ENCODE measurements around the gene CLMN. TPM values are rescaled to one million over a fixed set of nuclear protein-coding genes. Genes with fewer than 3 reads are reported as not detected.

Gene CLMN
- total and polyA plus RNA-seq, 2 of the 13 experiments (the other 11 are each of a cell fraction or from before 2014, with no cell fraction given) = 15.1 to 16.7 TPM

DNA sequence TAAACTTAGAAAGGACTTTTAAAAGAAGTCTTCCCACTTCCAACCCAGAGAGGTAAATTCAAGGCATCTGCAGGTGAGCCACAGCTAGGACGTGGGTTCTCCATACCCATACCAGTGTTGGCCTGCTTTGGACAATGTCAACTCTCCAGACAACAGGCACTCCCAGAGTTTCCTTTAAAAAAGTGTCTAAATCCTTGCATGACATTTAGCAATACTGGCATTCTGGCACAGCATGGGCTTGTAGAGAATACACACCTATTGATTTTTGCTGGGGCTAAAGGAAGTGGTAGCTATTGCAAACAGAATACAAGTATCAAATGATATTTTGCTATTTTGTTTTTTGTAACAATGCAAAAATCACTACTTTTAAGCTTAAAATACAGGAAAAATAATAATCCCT, 136.6 kb downstream of the CLMN start:
- Histone ChIP-seq H2AFZ (ENCODE audit: low read length) (no peak overlapping the region), H3K9ac (ENCODE audit: insufficient read depth, low read depth, low read length) (no peak overlapping the region), H3K36me3 (replicated peaks in 1 of 2; ENCODE audit: control insufficient read depth in 1 of 2, insufficient read depth in 2 of 2, low read length in 2 of 2) (no peaks in the 10 kb centered on the region), H3K27me3 (ENCODE audit: control insufficient read depth in 1 of 2, insufficient read depth in 2 of 2, low read length in 2 of 2) (no peaks in the 10 kb centered on the region), H3K27ac (ENCODE audit: extremely low read length, insufficient read depth, low read length) (no peak overlapping the region), H3K4me3 (replicated peaks in 1 of 3; ENCODE audit: insufficient read depth in 1 of 3, low read depth in 2 of 3, low read length in 3 of 3) (no peak overlapping the region), H3K4me1 (ENCODE audit: insufficient read depth, low read length) (peaks cover 35% of the 10 kb centered on the region), H3K79me2 (ENCODE audit: insufficient read depth, low read length) (no peaks in the 10 kb centered on the region), H3K4me2 (ENCODE audit: low read depth, low read length) (no peak overlapping the region), H3K9me3 (ENCODE audit: low read length) (peaks cover 2% of the 10 kb centered on the region; the same call in 1 of the 2 replicates), H4K20me1 (ENCODE audit: insufficient read depth, low read length) (no peaks in the 10 kb centered on the region)
- ChIA-PET POLR2A (interaction anchor here (1.3 kb wide), 1 partner anchor 26 kb away, joined by 5 read pairs; the partner anchor contains the start of gene DICER1), CTCF (ENCODE audit: low intra/inter-chr PET ratio, low total read pairs) (no interaction called here)
- TF ChIP-seq CEBPB (IDR thresholded peaks at IDR 0.05; ENCODE audit: borderline replicate concordance, low read depth, low read length) = peak; percentile 56; the same call in 1 of the 2 replicates
- TF ChIP-seq, protein P1, sequence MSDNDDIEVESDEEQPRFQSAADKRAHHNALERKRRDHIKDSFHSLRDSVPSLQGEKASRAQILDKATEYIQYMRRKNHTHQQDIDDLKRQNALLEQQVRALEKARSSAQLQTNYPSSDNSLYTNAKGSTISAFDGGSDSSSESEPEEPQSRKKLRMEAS (IDR thresholded peaks at IDR 0.05) = no peak
- 0 out of 2 replicates have a peak, but pooled peaks have one; percentile 31 for TF ChIP-seq GATAD2A (CRISPR knock-in tag; IDR thresholded peaks at IDR 0.05)
- BruUV-seq (replicated peaks) = no TSS peak
- intact Hi-C loops (cut with micrococcal nuclease; ENCODE audit: unreplicated experiment) (no loop called here), in situ Hi-C loops (cut with HindIII; ENCODE audit: extremely low pct_ligation_motif_present, low pct_unique_long_range_greater_than_20kb) (no loop called here)
- WGBS (ENCODE audit: low lambda C conversion rate) = 92% methylated on average over 1 of the region's 1 CpG
- DNase-seq (ENCODE audit: low spot score) = no peak
- peak; percentile 54 for ATAC-seq
- no peak for FAIRE-seq

DNA sequence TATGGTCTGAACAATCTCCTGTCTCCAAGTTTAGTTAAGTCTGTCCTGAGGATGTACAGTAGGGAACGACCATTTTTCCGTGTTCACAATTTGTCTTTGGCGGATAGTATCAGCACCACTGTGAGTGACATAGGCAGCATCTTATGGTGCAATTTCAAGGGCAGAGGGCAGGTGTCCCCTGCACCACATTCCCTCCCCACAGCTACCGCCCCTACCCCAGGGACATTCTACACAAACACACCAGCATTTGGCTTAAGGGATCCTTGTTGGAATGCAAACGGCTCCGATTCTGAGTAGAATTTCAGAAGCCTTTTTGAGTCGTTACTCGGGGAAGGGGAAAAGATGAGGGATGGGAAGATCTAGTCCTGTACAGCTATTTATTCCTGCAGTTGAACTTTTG, 137.3 kb downstream of the CLMN start:
- H3K9me3 ChIP-seq (ENCODE audit: low read length) = no peaks in the 10 kb centered on the region
- H3K27ac ChIP-seq (ENCODE audit: extremely low read length, insufficient read depth, low read length) = no peak overlapping the region
- no peak for TF ChIP-seq SP4 (CRISPR knock-in tag; IDR thresholded peaks at IDR 0.05)
- TF ChIP-seq BORCS8-MEF2B (CRISPR knock-in tag; IDR thresholded peaks at IDR 0.05) = no peak
- TF ChIP-seq EEA1 (CRISPR knock-in tag; IDR thresholded peaks at IDR 0.05; ENCODE audit: borderline replicate concordance) = no peak
- TF ChIP-seq MXI1 (IDR thresholded peaks at IDR 0.05; ENCODE audit: borderline replicate concordance, low read depth, low read length) = no peak
- TF ChIP-seq GABPB1 (CRISPR knock-in tag; IDR thresholded peaks at IDR 0.05) = no peak
- intact Hi-C loops (cut with micrococcal nuclease; ENCODE audit: unreplicated experiment) = no loop called here
- POLR2A ChIA-PET = interaction anchor here (1.3 kb wide), 1 partner anchor 25 kb away, joined by 5 read pairs; the partner anchor contains the start of gene DICER1
- CTCF ChIA-PET (ENCODE audit: low intra/inter-chr PET ratio, low total read pairs) = no interaction called here
- no peak overlapping the region for H3K4me2 ChIP-seq (ENCODE audit: low read depth, low read length)
- no peaks in the 10 kb centered on the region for H3K27me3 ChIP-seq (ENCODE audit: control insufficient read depth in 1 of 2, insufficient read depth in 2 of 2, low read length in 2 of 2)
- H2AFZ ChIP-seq (ENCODE audit: low read length) = no peak overlapping the region
- no TSS peak for BruUV-seq (replicated peaks)
- H4K20me1 ChIP-seq (ENCODE audit: insufficient read depth, low read length) = no peaks in the 10 kb centered on the region
- no peak overlapping the region for H3K4me3 ChIP-seq (replicated peaks in 1 of 3; ENCODE audit: insufficient read depth in 1 of 3, low read depth in 2 of 3, low read length in 3 of 3)
- 86% methylated on average over 8 of the region's 8 CpGs for WGBS (ENCODE audit: low lambda C conversion rate)
- H3K36me3 ChIP-seq (replicated peaks in 1 of 2; ENCODE audit: control insufficient read depth in 1 of 2, insufficient read depth in 2 of 2, low read length in 2 of 2) = no peaks in the 10 kb centered on the region
- in situ Hi-C loops (cut with HindIII; ENCODE audit: extremely low pct_ligation_motif_present, low pct_unique_long_range_greater_than_20kb) = no loop called here
- FAIRE-seq (no peak), ATAC-seq (no peak), DNase-seq (ENCODE audit: low spot score) (no peak)
- H3K9ac ChIP-seq (ENCODE audit: insufficient read depth, low read depth, low read length) = no peak overlapping the region
- H3K4me1 ChIP-seq (ENCODE audit: insufficient read depth, low read length) = peaks cover 35% of the 10 kb centered on the region
- H3K79me2 ChIP-seq (ENCODE audit: insufficient read depth, low read length) = no peaks in the 10 kb centered on the region

Data from HepG2 (cell line).